Thyroid gland (tissue), 4 donors: ENCODE measurements around the gene SPP2.

ENCODE experiments used
- POLR2A ChIP-seq, 2 donors: fragments of 450-650 bp; IDR thresholded peaks; one replicate each; pipeline ENCODE4 v1.6.1; 2017; ENCODE audit warnings: antibody characterized with exemption in 2 of 2, mild to moderate bottlenecking in 2 of 2, moderate library complexity in 1 of 2
- TF ChIP-seq, protein P1 (sequence below), 6 experiments: fragments of 200-600 bp in 3 of 6; fragments of 450-650 bp in 3 of 6; sonication (generic) in 3 of 6; IDR thresholded peaks; one replicate each; pipeline ENCODE4 v1.5.1; 2016 to 2019; ENCODE audit warnings: antibody characterized with exemption in 6 of 6, mild to moderate bottlenecking in 2 of 6, inconsistent platforms in 1 of 6, moderate library complexity in 1 of 6

DNA sequence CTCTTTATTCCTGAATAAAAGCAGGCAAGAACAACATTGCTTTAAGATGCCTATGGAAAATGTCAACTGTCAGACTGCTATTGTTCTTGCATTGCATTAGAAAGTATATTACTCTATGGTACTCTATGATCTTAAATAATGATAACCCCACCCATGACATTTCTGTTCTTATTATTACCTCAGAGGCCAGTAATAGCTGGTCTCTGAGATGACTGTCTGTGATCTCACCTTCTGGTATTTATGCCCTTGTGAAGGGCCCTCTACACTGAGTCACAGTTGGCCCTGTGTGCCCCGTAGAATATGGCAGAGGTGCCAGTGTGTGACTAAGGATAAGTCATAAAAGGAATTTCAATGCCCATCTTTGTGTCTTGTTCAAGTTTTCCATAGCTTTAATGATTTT, 61.0 kb downstream of the SPP2 start:
- TF ChIP-seq, protein P1, sequence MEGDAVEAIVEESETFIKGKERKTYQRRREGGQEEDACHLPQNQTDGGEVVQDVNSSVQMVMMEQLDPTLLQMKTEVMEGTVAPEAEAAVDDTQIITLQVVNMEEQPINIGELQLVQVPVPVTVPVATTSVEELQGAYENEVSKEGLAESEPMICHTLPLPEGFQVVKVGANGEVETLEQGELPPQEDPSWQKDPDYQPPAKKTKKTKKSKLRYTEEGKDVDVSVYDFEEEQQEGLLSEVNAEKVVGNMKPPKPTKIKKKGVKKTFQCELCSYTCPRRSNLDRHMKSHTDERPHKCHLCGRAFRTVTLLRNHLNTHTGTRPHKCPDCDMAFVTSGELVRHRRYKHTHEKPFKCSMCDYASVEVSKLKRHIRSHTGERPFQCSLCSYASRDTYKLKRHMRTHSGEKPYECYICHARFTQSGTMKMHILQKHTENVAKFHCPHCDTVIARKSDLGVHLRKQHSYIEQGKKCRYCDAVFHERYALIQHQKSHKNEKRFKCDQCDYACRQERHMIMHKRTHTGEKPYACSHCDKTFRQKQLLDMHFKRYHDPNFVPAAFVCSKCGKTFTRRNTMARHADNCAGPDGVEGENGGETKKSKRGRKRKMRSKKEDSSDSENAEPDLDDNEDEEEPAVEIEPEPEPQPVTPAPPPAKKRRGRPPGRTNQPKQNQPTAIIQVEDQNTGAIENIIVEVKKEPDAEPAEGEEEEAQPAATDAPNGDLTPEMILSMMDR (IDR thresholded peaks at IDR 0.05), result no peak
- TF ChIP-seq POLR2A (IDR thresholded peaks at IDR 0.05), result no peak
